Measurements from ENCODE around the gene QSER1.
"Not testable (repeated sequence)": the region's sequence is repeated elsewhere in the genome, so short reads cannot be mapped to it uniquely, and the experiment has no call there.

QSER1 gene

GRCh38 chr11:32937283-32937682, 44.7 kb downstream of the QSER1 start:
- DNase-seq = not testable (repeated sequence)

GRCh38 chr11:32939046-32939445, 46.4 kb downstream of the QSER1 start:
- no peak for DNase-seq

DNA sequence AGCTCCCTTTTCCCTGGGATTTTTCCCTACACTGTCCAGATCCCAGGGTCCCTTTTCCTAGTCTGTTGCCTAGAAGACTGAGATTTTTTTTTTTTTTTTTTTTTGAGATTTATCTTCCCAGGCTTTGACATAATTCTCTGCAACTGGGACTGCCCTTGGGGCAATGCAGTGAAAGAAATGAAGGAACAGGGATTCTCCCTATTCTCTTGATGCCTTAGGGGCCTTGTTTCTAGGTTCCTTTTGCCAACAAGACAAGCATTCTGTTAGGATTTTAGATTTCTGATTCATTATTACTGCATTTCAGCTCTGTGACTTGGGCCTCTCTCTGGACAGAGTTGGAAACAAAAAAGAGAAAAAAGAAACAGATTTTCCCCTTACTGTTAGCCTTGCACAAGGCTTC, 47.3 kb downstream of the QSER1 start:
- DNase-seq = no peak

DNA sequence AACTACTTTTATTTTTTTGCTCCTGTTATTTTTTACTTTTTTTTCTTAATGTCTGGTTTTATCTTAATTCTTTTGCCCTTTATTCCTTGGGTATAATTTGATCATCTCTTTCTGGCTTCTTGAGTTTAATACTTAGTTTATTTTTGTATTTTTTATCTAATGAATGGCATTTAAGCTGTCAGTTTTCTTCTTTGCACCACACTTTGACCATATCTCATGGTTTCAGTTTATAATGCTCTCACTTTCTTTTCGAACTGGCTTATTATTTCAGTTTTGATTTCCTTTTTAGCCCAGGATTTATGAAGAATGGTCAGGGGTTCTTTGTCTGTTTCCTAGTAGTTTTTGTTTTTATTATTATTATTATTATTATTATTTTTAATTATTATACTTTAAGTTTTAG, 48.3 kb downstream of the QSER1 start:
- DNase-seq = no peak

DNA sequence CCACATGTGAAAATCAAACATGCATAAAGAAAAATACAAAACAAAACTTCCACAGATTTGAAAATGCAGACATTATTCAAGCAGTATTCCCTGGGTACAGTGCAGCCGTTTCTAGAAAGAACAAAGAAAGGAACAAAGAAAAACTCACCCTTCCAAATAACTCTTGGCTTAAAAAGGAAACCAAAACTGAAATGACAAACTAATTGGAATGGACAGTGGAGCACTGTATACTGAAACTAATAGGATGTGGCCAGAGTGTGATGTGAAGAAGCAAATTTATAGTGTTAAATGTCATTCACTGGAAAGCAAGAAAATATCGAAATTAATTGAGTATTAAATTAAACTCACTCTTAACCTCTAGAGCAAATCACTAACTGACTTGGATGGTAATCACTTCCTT, 55.4 kb downstream of the QSER1 start:
- no peak for DNase-seq

DNA sequence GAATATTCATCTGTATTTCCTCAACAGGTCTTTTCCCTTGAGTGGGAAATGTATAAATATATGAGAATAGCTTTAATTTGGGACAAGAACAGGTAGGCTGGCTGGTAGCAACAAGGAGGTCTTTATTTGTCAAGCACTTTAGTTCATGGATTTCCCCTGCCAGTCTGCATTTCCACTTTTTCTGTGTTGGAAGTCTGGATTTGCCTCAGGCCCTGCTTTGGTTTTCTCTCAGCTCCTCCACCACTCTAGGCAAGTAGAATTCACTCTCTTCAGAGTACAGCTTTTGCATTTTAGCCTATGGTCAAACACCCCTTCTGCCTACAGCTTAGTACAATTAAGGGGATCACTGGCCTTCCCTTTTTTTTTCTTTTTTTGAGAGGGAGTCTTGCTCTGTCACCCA, 57.1 kb downstream of the QSER1 start:
- DNase-seq = peak; percentile 19

DNA sequence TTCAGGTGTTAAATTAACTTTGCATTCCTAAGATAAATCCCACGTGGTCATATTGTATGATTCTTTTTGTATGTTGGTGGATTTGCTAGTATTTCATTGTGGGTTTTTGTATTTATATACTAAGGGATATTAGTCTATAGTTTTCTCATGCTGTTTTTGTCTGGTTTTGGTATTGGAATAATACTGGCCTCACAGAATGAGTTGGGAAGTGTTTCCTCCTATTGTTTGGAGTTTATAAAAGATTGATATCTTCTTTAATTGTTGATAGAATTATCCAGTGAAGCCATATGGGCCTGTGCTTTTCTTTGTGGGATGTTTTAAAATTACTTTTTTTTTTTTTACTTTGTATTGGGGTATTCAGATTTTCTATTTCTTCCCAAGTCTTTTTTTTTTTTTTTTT, 59.8 kb downstream of the QSER1 start:
- DNase-seq = no peak

- peak; percentile 21 for DNase-seq
These were observed 61.1 kb downstream of the QSER1 start for GRCh38 chr11:32953700-32954099.

DNA sequence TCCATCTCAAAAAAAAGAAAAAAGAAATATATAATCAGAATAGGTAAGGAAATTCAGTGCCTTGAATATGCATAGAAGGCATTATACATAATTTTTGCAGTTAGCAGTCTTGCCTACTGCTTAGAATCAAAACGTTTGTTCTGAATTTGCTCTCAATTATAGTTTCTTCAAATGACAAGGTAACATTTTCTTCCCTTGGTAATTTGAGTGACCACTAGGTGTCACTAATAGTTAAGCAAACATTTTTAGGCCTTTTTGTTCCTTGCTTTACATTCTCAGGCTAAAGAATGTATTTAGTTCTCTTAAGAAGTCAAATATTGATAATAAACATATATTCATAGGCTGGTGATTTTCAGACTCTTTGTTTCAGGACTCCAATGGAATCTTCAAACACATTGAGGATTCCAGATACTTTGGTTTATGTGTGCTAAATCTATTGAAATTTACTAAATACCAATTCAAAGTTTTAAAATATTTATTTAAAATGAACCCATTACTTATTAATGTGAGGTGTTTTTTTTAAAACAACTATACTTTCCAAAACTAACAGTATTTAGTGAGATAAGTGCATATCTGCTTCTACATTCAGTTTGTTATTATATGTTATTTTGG, 68.0 kb downstream of the QSER1 start:
- DNase-seq = peak; percentile 50

DNA sequence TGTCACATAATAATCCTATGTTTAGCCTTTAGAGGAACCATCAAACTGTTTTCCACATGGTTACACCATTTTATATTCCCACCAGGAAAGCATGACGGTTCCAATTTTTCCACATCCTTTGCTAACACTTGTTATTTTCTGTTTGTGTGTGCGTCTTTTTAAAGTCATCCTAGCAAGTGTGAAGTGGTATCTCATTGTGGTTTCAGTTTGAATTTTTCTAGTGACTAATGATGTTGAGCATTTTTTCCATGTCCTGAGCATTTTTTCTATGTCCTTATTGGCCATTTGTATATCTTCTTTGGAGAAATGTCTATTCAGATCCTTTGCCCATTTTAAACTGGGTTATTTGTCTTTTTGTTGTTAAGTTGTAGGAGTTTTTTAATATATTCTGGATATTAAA, 69.4 kb downstream of the QSER1 start:
- DNase-seq = no peak

- no peak for DNase-seq
These were observed 71.1 kb downstream of the QSER1 start for GRCh38 chr11:32963721-32964120.

DNA sequence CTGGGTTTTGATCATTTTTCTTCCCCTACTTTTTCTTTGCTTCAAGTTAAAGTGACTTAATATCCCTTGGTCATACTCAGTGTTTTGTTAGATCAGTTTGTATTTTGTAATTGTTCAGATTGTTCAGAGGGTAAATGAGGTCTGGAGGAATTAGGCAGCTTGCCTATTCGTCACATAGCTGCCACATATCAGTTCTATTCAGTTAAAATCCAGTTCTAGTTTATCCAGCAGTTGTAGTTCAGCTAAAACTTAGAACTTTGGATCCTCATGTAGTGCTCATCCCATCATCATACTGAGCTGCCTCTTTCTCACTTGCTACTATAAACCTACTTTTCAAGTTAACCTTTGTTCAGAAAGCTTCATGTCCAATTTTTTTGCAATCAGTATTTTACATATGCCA, 75.9 kb downstream of the QSER1 start:
- DNase-seq = no peak

DNA sequence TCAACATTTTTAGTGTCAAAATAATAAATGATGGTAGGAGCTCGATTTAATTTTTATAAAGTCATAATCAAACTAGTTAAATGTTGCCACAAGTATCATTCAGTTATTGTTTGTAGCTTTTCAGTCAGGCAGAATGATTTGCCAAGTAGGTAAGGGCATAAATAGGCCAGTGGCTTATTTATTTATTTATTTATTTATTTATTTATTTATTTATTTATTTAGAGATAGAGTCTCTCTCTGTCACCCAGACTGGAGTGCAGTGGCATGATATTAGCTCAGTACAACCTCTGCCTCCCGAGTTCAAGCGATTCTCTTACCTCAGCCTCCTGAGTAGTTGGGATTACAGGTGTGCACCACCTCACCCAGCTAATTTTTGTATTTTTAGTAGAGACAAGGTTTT, 79.6 kb downstream of the QSER1 start:
- not testable (repeated sequence) for DNase-seq

- DNase-seq = no peak
These were observed 80.2 kb downstream of the QSER1 start for GRCh38 chr11:32972781-32973180.

- no peak for DNase-seq
These were observed 90.0 kb downstream of the QSER1 start for GRCh38 chr11:32982626-32983025.

DNA sequence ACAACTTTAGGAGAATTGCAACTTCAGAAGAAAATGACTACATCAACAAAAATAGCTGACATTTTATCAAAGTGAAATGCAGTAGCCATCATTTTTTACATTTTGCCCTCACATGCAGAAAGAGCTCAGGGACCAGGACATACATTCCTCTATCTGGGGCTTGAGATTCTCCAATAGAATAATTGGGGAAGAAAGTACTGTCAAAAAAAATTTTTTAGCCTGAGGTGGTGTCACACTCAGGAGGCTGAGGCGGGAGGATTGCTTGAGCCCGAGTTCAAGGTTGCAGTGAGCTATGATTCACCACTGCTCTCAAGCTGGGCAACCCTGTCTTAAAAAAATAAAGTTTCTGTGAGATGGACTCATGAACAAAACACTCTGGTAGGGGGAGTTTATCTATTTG, 90.9 kb downstream of the QSER1 start:
- no peak for DNase-seq

DNA sequence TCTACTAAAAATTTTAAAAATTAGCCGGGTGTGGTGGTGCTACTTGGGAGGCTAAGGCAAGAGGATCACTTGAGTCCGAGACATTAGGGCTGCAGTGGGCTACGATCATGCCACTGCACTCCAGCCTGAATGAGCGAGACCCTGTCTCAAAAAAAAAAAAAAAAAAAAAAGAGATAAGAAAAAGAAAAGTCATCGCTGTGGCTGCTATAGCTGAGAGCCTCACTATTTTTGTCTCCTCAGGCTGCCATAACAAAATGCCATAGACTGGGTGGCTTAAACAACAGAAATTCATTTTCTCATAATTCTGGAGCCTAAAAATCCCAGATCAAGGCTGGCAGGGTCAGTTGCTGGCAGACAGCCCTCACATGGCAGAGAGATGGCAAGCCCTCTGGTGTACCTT, 93.0 kb downstream of the QSER1 start:
- DNase-seq = no peak

- DNase-seq = no peak
These were observed 95.2 kb downstream of the QSER1 start for GRCh38 chr11:32987851-32988250.

GRCh38 chr11:32990481-32990880, 97.9 kb downstream of the QSER1 start:
- no peak for DNase-seq

DNA sequence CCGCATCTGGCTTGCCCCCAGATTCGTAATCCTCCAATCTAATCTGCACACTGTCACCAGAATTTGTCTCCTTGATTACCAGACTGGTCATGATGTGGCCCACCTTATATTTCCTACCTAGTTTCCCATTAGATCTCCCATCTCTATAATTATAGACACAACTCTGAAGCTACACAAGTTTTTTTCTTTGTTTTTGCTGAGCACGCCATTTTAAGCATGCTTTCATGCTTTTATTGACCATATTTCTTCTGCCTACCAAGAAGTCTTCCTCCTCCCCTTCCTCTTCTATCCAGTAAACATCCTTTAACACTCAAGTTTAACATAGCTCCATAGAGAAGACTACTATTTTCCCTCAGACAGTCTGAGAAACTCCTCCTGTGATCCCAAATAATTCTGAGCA, 98.8 kb downstream of the QSER1 start:
- no peak for DNase-seq

- no peak for DNase-seq
These were observed 99.3 kb downstream of the QSER1 start for GRCh38 chr11:32991898-32992297.

- no peak for DNase-seq
These were observed 107.6 kb downstream of the QSER1 start for GRCh38 chr11:33000181-33000580.

DNA sequence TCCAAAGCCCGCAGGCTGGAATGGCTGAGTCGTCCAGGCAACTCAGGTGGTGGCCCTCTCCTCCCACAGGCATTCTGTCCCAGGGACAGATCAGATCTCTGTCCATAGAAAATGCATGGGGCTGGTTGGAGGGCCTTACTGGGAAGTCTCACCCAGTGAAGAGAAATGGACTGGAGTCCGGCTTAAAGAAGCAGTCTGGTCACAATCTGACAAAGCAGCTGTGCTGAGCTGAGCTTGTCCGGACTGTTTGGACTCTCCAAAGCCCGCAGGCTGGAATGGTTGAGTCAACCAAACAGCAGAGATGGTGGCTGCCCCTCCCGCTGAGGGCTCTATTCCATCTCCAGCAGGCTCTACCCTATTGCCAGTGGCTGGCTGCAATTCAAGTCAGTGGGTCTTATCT, 108.7 kb downstream of the QSER1 start:
- DNase-seq = no peak

DNA sequence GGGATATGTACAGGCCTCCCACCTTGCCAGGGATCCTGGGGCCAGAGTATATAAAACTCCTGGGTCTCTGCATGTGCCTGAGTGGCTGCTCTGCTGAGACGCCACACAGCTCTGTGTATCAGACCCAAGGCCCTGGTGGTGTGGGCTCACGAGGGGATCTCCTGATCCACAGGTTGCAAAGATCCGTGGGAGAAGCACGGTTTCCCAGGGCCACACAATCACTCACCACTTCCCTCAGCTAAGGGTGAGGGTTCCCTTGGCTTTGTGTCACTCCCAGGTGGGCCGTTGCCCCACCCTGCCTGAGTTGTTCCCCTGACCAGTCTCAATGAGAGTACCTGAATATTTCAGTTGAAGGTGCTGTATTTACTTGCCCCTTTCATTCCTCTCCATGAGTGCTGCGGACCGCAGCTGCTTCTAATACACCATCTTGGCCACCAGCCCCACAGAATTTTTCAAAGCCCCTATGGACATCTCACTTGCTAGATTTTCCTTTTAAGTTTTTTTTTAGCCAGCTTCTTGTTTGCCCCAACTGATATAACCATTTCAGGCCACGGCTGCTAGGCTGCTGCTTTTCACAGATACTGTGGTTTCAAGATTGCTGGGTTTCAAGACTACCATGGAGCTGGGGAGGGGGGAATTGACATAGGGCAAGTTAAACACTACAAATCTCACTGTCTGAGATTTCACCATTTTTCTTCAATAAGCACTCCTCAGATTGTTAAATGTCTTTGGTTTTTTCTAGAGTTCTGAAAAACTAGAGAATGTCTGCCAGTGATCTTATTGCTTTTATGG, 109.3 kb downstream of the QSER1 start:
- no peak for DNase-seq

GRCh38 chr11:33005175-33005574, 112.6 kb downstream of the QSER1 start:
- DNase-seq = no peak

All from MV-4-11 (cell line).